ENCODE results near the gene TMEM263. TPM values are rescaled to one million over a fixed set of nuclear protein-coding genes. Genes with fewer than 3 reads are reported as not detected.

TMEM263 gene
- total and polyA plus RNA-seq, 2 of the 13 experiments (the other 11 are each of a cell fraction or from before 2014, with no cell fraction given), result 25.9 to 58.6 TPM

DNA sequence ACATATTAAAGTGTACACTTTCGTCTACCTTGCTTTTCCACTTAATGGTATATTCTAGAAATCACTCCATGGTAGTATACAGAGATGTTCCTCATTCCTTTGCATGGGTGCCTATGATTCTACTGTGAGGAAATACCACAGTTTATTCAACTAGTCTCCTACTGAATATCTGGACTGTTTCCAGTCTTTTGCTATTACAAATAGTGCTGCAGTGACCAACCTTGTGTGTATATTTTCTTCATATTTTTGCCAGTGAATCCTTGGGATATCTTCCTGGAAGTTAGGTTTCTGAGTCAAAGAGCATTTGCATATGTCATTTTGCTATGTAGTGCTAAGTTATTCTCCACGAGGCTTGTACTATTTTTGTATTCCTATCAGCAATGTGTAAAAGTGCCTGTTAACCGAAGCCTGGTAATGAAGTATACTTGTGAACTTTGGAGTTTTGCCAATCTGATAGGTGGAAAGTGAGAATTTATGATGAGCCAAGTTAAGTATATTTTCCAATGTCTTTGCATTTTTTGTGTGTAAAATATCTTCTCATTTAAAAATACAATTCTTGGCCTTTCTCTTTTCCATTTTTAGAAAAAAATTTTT, 31.3 kb upstream of the TMEM263 start:
- no peak for ATAC-seq
- no peak overlapping the region for H3K4me2 ChIP-seq (ENCODE audit: low read depth, low read length)
- no peaks in the 10 kb centered on the region; the same call in 1 of the 2 replicates for H3K9me3 ChIP-seq (ENCODE audit: low read length)
- no peaks in the 10 kb centered on the region for H3K4me1 ChIP-seq (ENCODE audit: insufficient read depth, low read length)
- no peak overlapping the region for H3K27ac ChIP-seq (ENCODE audit: extremely low read length, insufficient read depth, low read length)
- H3K36me3 ChIP-seq (replicated peaks in 1 of 2; ENCODE audit: control insufficient read depth in 1 of 2, insufficient read depth in 2 of 2, low read length in 2 of 2), result no peaks in the 10 kb centered on the region
- WGBS (ENCODE audit: low lambda C conversion rate), result 37% methylated on average over 3 of the region's 3 CpGs
- intact Hi-C loops (cut with micrococcal nuclease; ENCODE audit: unreplicated experiment), result loop anchor here (5.0 kb wide), 2 partner anchors 407 to 697 kb away; no protein-coding TSS in a partner anchor
- H3K79me2 ChIP-seq (ENCODE audit: insufficient read depth, low read length), result no peaks in the 10 kb centered on the region
- CTCF ChIA-PET (ENCODE audit: low intra/inter-chr PET ratio, low total read pairs), result no interaction called here
- DNase-seq (ENCODE audit: low spot score), result no peak
- no peaks in the 10 kb centered on the region for H4K20me1 ChIP-seq (ENCODE audit: insufficient read depth, low read length)
- in situ Hi-C loops (cut with HindIII; ENCODE audit: extremely low pct_ligation_motif_present, low pct_unique_long_range_greater_than_20kb), result no loop called here
- POLR2A ChIA-PET, result no interaction called here
- TF ChIP-seq FOXP4 (CRISPR knock-in tag; IDR thresholded peaks at IDR 0.05) (no peak), ATF3 (CRISPR knock-in tag; IDR thresholded peaks at IDR 0.05) (no peak), ZNF205 (CRISPR knock-in tag; IDR thresholded peaks at IDR 0.05) (no peak), ELF3 (CRISPR knock-in tag; IDR thresholded peaks at IDR 0.05) (no peak), ATM (IDR thresholded peaks at IDR 0.05; ENCODE audit: borderline replicate concordance) (no peak)
- no peak overlapping the region for H2AFZ ChIP-seq (ENCODE audit: low read length)
- H3K4me3 ChIP-seq (replicated peaks in 1 of 3; ENCODE audit: insufficient read depth in 1 of 3, low read depth in 2 of 3, low read length in 3 of 3), result no peak overlapping the region
- H3K9ac ChIP-seq (ENCODE audit: insufficient read depth, low read depth, low read length), result no peak overlapping the region
- no peak for FAIRE-seq
- H3K27me3 ChIP-seq (ENCODE audit: control insufficient read depth in 1 of 2, insufficient read depth in 2 of 2, low read length in 2 of 2), result peaks cover 0 to 5% of the 10 kb centered on the region in 2 experiments; a peak in 1 of 5 replicates
- no TSS peak for BruUV-seq (replicated peaks)

GRCh38 chr12:106926657-106927056, 29.1 kb upstream of the TMEM263 start:
- Histone ChIP-seq H3K4me2 (ENCODE audit: low read depth, low read length) (no peak overlapping the region), H3K79me2 (ENCODE audit: insufficient read depth, low read length) (no peaks in the 10 kb centered on the region), H3K4me3 (replicated peaks in 1 of 3; ENCODE audit: insufficient read depth in 1 of 3, low read depth in 2 of 3, low read length in 3 of 3) (no peak overlapping the region), H3K9ac (ENCODE audit: insufficient read depth, low read depth, low read length) (no peak overlapping the region), H3K27me3 (ENCODE audit: control insufficient read depth in 1 of 2, insufficient read depth in 2 of 2, low read length in 2 of 2) (peaks cover 0 to 5% of the 10 kb centered on the region in 2 experiments; a peak in 1 of 5 replicates), H3K36me3 (replicated peaks in 1 of 2; ENCODE audit: control insufficient read depth in 1 of 2, insufficient read depth in 2 of 2, low read length in 2 of 2) (no peaks in the 10 kb centered on the region), H2AFZ (ENCODE audit: low read length) (no peak overlapping the region), H3K9me3 (ENCODE audit: low read length) (no peaks in the 10 kb centered on the region; the same call in 1 of the 2 replicates), H3K4me1 (ENCODE audit: insufficient read depth, low read length) (no peaks in the 10 kb centered on the region), H4K20me1 (ENCODE audit: insufficient read depth, low read length) (no peaks in the 10 kb centered on the region), H3K27ac (ENCODE audit: extremely low read length, insufficient read depth, low read length) (no peak overlapping the region)
- ATAC-seq (no peak), FAIRE-seq (no peak), DNase-seq (ENCODE audit: low spot score) (no peak)
- in situ Hi-C loops (cut with HindIII; ENCODE audit: extremely low pct_ligation_motif_present, low pct_unique_long_range_greater_than_20kb) (no loop called here), intact Hi-C loops (cut with micrococcal nuclease; ENCODE audit: unreplicated experiment) (no loop called here)
- CTCF ChIA-PET (ENCODE audit: low intra/inter-chr PET ratio, low total read pairs), result no interaction called here
- TF ChIP-seq ZNF850 (CRISPR knock-in tag; conservative IDR thresholded peaks at IDR 0.05), result no peak
- TF ChIP-seq, protein P1, sequence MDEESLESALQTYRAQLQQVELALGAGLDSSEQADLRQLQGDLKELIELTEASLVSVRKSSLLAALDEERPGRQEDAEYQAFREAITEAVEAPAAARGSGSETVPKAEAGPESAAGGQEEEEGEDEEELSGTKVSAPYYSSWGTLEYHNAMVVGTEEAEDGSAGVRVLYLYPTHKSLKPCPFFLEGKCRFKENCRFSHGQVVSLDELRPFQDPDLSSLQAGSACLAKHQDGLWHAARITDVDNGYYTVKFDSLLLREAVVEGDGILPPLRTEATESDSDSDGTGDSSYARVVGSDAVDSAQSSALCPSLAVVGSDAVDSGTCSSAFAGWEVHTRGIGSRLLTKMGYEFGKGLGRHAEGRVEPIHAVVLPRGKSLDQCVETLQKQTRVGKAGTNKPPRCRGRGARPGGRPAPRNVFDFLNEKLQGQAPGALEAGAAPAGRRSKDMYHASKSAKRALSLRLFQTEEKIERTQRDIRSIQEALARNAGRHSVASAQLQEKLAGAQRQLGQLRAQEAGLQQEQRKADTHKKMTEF (CRISPR knock-in tag; IDR thresholded peaks at IDR 0.05), result no peak
- no peak for TF ChIP-seq ZNF143 (CRISPR knock-in tag; IDR thresholded peaks at IDR 0.05)
- POLR2A ChIA-PET, result no interaction called here
- BruUV-seq (replicated peaks), result no TSS peak
- WGBS (ENCODE audit: low lambda C conversion rate), result 39% methylated on average over 1 of the region's 1 CpG
